Diencephalon (tissue), 1 donor: Measurements from ENCODE around the gene PSAPL1. TPM values are rescaled to one million over a fixed set of nuclear protein-coding genes. Genes with fewer than 3 reads are reported as not detected.

Source experiments
- small RNA-seq: library from RNA; depleted of rRNA; stranded (forward); fragments of <200 nt; gene quantifications from one replicate; pipeline ENCODE3, GENCODE V24; 2014
- total RNA-seq: library from RNA; depleted of rRNA; stranded (reverse); fragments of >200 nt; gene quantifications from one replicate; pipeline ENCODE4 v1.2.3, GENCODE V29; 2014

PSAPL1 gene
- total RNA-seq = not detected

GRCh38 chr4:7434766-7435150, at the start of gene PSAPL1:
PSAPL1 (minus strand) TSS chr4:7434930; CDS start chr4:7434879, 51 bp downstream.

Small RNAs within 50 kb of the gene (small RNA-seq; reads per million reads assigned to genes)
- gene MIR4274 = not detected

Other genes starting within 250 kb of the PSAPL1 start
- 20.3 TPM for gene SORCS2, start 242.4 kb downstream of the PSAPL1 start, total RNA-seq